SK-N-SH (cell line): ENCODE data around the gene PLSCR3. TPM values are rescaled to one million over a fixed set of nuclear protein-coding genes. Genes with fewer than 3 reads are reported as not detected.

Source experiments
- CTCF ChIA-PET: fragments of 300-600, 350-600 bp; formaldehyde crosslinking; extraction: SDS; loops from one replicate; lab custom pipeline; 2021; lab: Yijun Ruan, JAX
- POLR2A ChIA-PET: fragments of 350-600 bp; sonication (Branson Sonifier 250); formaldehyde crosslinking; extraction: SDS; loops from one replicate; lab custom pipeline; 2020; ENCODE audit warnings: antibody characterized with exemption, inconsistent platforms; lab: Yijun Ruan, JAX
- DNase-seq: peaks from one replicate; pipeline ENCODE4 v3.0.0; 2012
- H2AFZ ChIP-seq: fragments of 200-600 bp; sonication (generic); 2 replicates; pipeline ENCODE4 v1.8.1; 2016; ENCODE audit warnings: antibody characterized with exemption, mild to moderate bottlenecking, low read depth
- H3F3A ChIP-seq: fragments of 200-600 bp; sonication (generic); replicated peaks from 2 replicates; pipeline ENCODE3; 2016; ENCODE audit warnings: antibody characterized with exemption, mild to moderate bottlenecking; ENCODE audit not compliant: insufficient read depth
- H3K27ac ChIP-seq, 2 experiments: fragments of 200-500 bp in 1 of 2; fragments of 200-600 bp in 1 of 2; sonication (Bioruptor generic) in 1 of 2; sonication (generic), shearing (Covaris generic) in 1 of 2; 2 replicates each; pipeline versions ENCODE4 v1.5.1 to v1.6.1; 2014 to 2016; ENCODE audit warnings: low read depth in 2 of 2, inconsistent platforms in 1 of 2, low read length in 1 of 2, mild to moderate bottlenecking in 1 of 2, mixed read lengths in 1 of 2
- H3K27me3 ChIP-seq: fragments of 200-600 bp; sonication (generic), shearing (Covaris generic); 2 replicates; pipeline ENCODE4 v1.6.1; 2016; ENCODE audit warnings: mixed run types; ENCODE audit not compliant: insufficient read depth
- H3K36me3 ChIP-seq, 2 experiments: fragments of 200-500 bp in 1 of 2; fragments of 200-600 bp in 1 of 2; sonication (Bioruptor generic) in 1 of 2; sonication (generic) in 1 of 2; replicated peaks in 1 of 2; 2 replicates each; pipeline versions ENCODE3 to v1.5.1; 2014 to 2016; ENCODE audit warnings: low read length in 1 of 2, mild to moderate bottlenecking in 1 of 2; ENCODE audit not compliant: insufficient read depth in 2 of 2, control insufficient read depth in 1 of 2
- H3K4me1 ChIP-seq, 2 experiments: fragments of 200-500 bp in 1 of 2; fragments of 200-600 bp in 1 of 2; sonication (Bioruptor generic) in 1 of 2; sonication (generic), shearing (Covaris generic) in 1 of 2; 2 replicates each; pipeline versions ENCODE4 v1.5.1 to v1.6.1; 2014 to 2016; ENCODE audit warnings: low read depth in 1 of 2, low read length in 1 of 2, mixed run types in 1 of 2; ENCODE audit not compliant: insufficient read depth in 2 of 2, control insufficient read depth in 1 of 2
- H3K4me2 ChIP-seq: fragments of 200-600 bp; sonication (generic), shearing (Covaris generic); 2 replicates; pipeline ENCODE4 v1.6.1; 2017; ENCODE audit warnings: mixed run types
- H3K4me3 ChIP-seq, 2 experiments: fragments of 200-500 bp in 1 of 2; fragments of 200-600 bp in 1 of 2; sonication (Bioruptor generic) in 1 of 2; sonication (generic), shearing (Covaris generic) in 1 of 2; 2 replicates each; pipeline versions ENCODE4 v1.5.1 to v1.8.1; 2014 to 2016; ENCODE audit warnings: low read depth in 2 of 2, inconsistent platforms in 1 of 2, low read length in 1 of 2, mild to moderate bottlenecking in 1 of 2, mixed read lengths in 1 of 2, moderate library complexity in 1 of 2
- H3K79me2 ChIP-seq: fragments of 200-600 bp; sonication (generic); 2 replicates; pipeline ENCODE4 v1.8.1; 2017; ENCODE audit warnings: mild to moderate bottlenecking; ENCODE audit not compliant: insufficient read depth
- H3K9ac ChIP-seq: fragments of 200-600 bp; sonication (generic); 2 replicates; pipeline ENCODE4 v1.6.1; 2017; ENCODE audit warnings: mixed run types
- H3K9me2 ChIP-seq: fragments of 200-600 bp; sonication (generic); 2 replicates; pipeline ENCODE4 v1.6.1; 2017; ENCODE audit warnings: mixed run types
- H3K9me3 ChIP-seq: fragments of 200-600 bp; sonication (generic); 2 replicates; pipeline ENCODE4 v1.6.1; 2017; ENCODE audit warnings: mixed run types, mild to moderate bottlenecking, moderate library complexity
- H4K20me1 ChIP-seq: fragments of 200-600 bp; sonication (generic); 2 replicates; pipeline ENCODE4 v1.6.1; 2017; ENCODE audit warnings: mild to moderate bottlenecking, mixed run types; ENCODE audit not compliant: insufficient read depth
- CHD2 ChIP-seq: fragments of 150-350 bp; IDR thresholded peaks from 2 replicates; pipeline ENCODE4 v1.6.1; 2018; ENCODE audit warnings: low read length; ENCODE audit not compliant: partially characterized antibody
- CTCF ChIP-seq: fragments of 200-600 bp; sonication (generic); IDR thresholded peaks from 2 replicates; pipeline ENCODE4 v1.6.1; 2017; ENCODE audit warnings: antibody characterized with exemption, mild to moderate bottlenecking, moderate library complexity
- FOXJ3 ChIP-seq: sonication (generic); formaldehyde crosslinking; IDR thresholded peaks from 2 replicates; pipeline ENCODE4 v1.5.1; 2020; ENCODE audit warnings: mild to moderate bottlenecking, missing genetic modification reagents
- MXI1 ChIP-seq: IDR thresholded peaks from 2 replicates; pipeline ENCODE4 v1.6.1; 2012; ENCODE audit warnings: mild to moderate bottlenecking, low read depth, low read length, improper control_type of control experiment
- PBX3 ChIP-seq: IDR thresholded peaks from 2 replicates; pipeline ENCODE4; 2012
- REST ChIP-seq: IDR thresholded peaks from 2 replicates; pipeline ENCODE4 v1.6.1; 2012; ENCODE audit warnings: mild to moderate bottlenecking, low read depth, low read length, moderate library complexity
- SMC3 ChIP-seq: IDR thresholded peaks from 2 replicates; pipeline ENCODE4 v1.6.1; 2012; ENCODE audit warnings: low read depth, low read length, improper control_type of control experiment
- TEAD4 ChIP-seq: IDR thresholded peaks from 2 replicates; pipeline ENCODE4 v1.4.0; 2012; ENCODE audit warnings: mild to moderate bottlenecking, borderline replicate concordance; ENCODE audit not compliant: insufficient read depth
- USF1 ChIP-seq: IDR thresholded peaks from 2 replicates; pipeline ENCODE4 v1.4.0; 2012; ENCODE audit warnings: low read depth, borderline replicate concordance
- ZBTB33 ChIP-seq: IDR thresholded peaks from 2 replicates; pipeline ENCODE4 v1.4.0; 2012; ENCODE audit warnings: low read depth, borderline replicate concordance
- WGBS: methylation state at CpG from one replicate; pipeline ENCODE4 v1.1.6; 2017; ENCODE audit warnings: low lambda C conversion rate; 5-methylcytosine and 5-hydroxymethylcytosine counted together
- polyA plus RNA-seq, 3 experiments: library from polyadenylated mRNA; depleted of rRNA; stranded (reverse); fragments of >200 nt; gene quantifications; 2 replicates each; pipeline ENCODE4 v1.2.3, GENCODE V29; 2012

The PLSCR3 gene
- polyA plus RNA-seq, 1 of the 3 experiments (the other 2 are of a cell fraction) = 95.0 TPM

- POLR2A ChIA-PET = no interaction called here
- TF ChIP-seq REST (no peak), USF1 (no peak)
- Histone ChIP-seq H3K36me3 (peaks cover 0 to 33% of the 10 kb centered on the region in 2 experiments), H3K4me2 (no peak overlapping the region), H4K20me1 (no peaks in the 10 kb centered on the region), H3K9me2 (no peaks in the 10 kb centered on the region), H3K79me2 (no peaks in the 10 kb centered on the region), H3K9me3 (no peaks in the 10 kb centered on the region), H3K9ac (no peak overlapping the region), H3K27ac (no peak overlapping the region), H2AFZ (no peak overlapping the region), H3K4me3 (no peak overlapping the region), H3K4me1 (no peaks in the 10 kb centered on the region; a peak in 1 of 4 replicates), H3F3A (no peaks in the 10 kb centered on the region), H3K27me3 (no peaks in the 10 kb centered on the region)
- CTCF ChIA-PET = interaction anchor here (0.7 to 1.6 kb wide), 4 partner anchors 35 to 142 kb away, joined by 3 to 6 read pairs (median 3); no protein-coding TSS in a partner anchor
- DNase-seq = no peak
- 87% methylated on average over 18 of the region's 18 CpGs for WGBS
Measured at GRCh38 chr17:7418472-7419152, 24.3 kb upstream of the PLSCR3 start.

GRCh38 chr17:7417056-7417655 lies 22.8 kb upstream of the PLSCR3 start:
- no peak overlapping the region for H3K4me3 ChIP-seq
- 96% methylated on average over 42 of the region's 54 CpGs for WGBS
- H3K36me3 ChIP-seq = peaks cover 0 to 43% of the 10 kb centered on the region in 2 experiments
- no peaks in the 10 kb centered on the region for H3K27me3 ChIP-seq
- no peak overlapping the region for H3K4me2 ChIP-seq
- no peaks in the 10 kb centered on the region for H3K9me2 ChIP-seq
- no peaks in the 10 kb centered on the region for H3K9me3 ChIP-seq
- no peak overlapping the region for H2AFZ ChIP-seq
- CTCF ChIA-PET = interaction anchor here (0.9 to 2.0 kb wide), 2 partner anchors 10 to 143 kb away, joined by 3 to 6 read pairs; partner anchors contain the start of gene NLGN2
- H3K4me1 ChIP-seq = no peaks in the 10 kb centered on the region; a peak in 1 of 4 replicates
- H3K9ac ChIP-seq = no peak overlapping the region
- no peaks in the 10 kb centered on the region for H3F3A ChIP-seq
- POLR2A ChIA-PET = no interaction called here
- no peaks in the 10 kb centered on the region for H4K20me1 ChIP-seq
- H3K79me2 ChIP-seq = no peaks in the 10 kb centered on the region
- no peak overlapping the region for H3K27ac ChIP-seq
- no peak for DNase-seq
- TF ChIP-seq SMC3 = no peak
- TF ChIP-seq ZBTB33 = no peak
- TF ChIP-seq PBX3 = no peak
- no peak for TF ChIP-seq FOXJ3 (CRISPR knock-in tag)
- TF ChIP-seq TEAD4 = no peak
- no peak for TF ChIP-seq CTCF
- TF ChIP-seq MXI1 = no peak
- TF ChIP-seq CHD2 = no peak
- no peak for TF ChIP-seq REST
